Type B pancreatic cell (in vitro differentiated cells): ENCODE data around the gene CHD5. TPM values are rescaled to one million over a fixed set of nuclear protein-coding genes. Genes with fewer than 3 reads are reported as not detected.
A peak's percentile ranks its signal among the peaks of the same experiment; 100 is the strongest.

Experiments
- DNase-seq: peaks from one replicate; pipeline ENCODE4 v3.0.0; 2021; ENCODE audit warnings: mixed read lengths; ENCODE audit not compliant: unreplicated experiment; ENCODE audit errors: extremely low spot score
- H3K27ac Mint-ChIP-seq: 2 replicates; pipeline ENCODE4 v1.8.0; 2021; ENCODE audit warnings: mild to moderate bottlenecking, mixed read lengths
- H3K27me3 Mint-ChIP-seq: 2 replicates; pipeline ENCODE4 v1.8.0; 2021; ENCODE audit warnings: mixed read lengths
- H3K36me3 Mint-ChIP-seq: 2 replicates; pipeline ENCODE4 v1.8.0; 2021; ENCODE audit warnings: mixed read lengths
- H3K4me1 Mint-ChIP-seq: one replicate; pipeline ENCODE4 v1.8.0; 2021; ENCODE audit warnings: mixed read lengths; ENCODE audit not compliant: unreplicated experiment
- H3K4me3 Mint-ChIP-seq: 2 replicates; pipeline ENCODE4 v1.8.0; 2021; ENCODE audit warnings: mild to moderate bottlenecking, mixed read lengths
- H3K9me3 Mint-ChIP-seq: 2 replicates; pipeline ENCODE4 v1.8.0; 2021; ENCODE audit warnings: mixed read lengths
- total RNA-seq: library from RNA; stranded (reverse); gene quantifications from 2 replicates; pipeline ENCODE4 v1.2.1, GENCODE V29; 2021; ENCODE audit warnings: low replicate concordance
- TF ChIP-seq, protein P1 (sequence below): fragments of 200-600 bp; sonication (generic); conservative IDR thresholded peaks from 2 replicates; pipeline ENCODE4 v1.5.0; 2021; ENCODE audit warnings: antibody characterized with exemption, mild to moderate bottlenecking

Gene CHD5
- total RNA-seq, 1 donor from 2014 or later = 0.70 TPM

DNA sequence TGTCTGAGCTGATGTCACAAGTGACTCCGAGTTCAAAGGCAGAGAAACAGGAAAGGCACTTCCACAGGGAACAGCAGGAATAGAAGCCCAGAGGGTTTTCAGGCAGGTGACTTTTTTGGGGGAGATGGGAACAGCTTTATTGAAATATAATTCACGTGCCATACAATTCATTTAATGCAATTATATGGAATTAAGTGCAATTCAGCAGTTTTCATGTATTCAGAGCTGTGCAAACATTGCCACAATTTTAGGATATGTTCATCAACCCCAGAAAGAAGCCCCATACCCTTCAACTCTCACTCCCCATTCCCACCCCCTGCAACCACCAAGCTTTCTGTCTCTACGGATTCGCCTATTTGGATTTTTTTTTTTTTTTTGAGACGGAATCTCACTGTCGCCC, 117.5 kb downstream of the CHD5 start:
- Mint-ChIP-seq H3K27me3 (peaks cover 8% of the 10 kb centered on the region), H3K27ac (no peak overlapping the region), H3K9me3 (no peaks in the 10 kb centered on the region), H3K4me1 (no peaks in the 10 kb centered on the region), H3K36me3 (no peaks in the 10 kb centered on the region), H3K4me3 (no peak overlapping the region)
- DNase-seq = no peak
- TF ChIP-seq, protein P1, sequence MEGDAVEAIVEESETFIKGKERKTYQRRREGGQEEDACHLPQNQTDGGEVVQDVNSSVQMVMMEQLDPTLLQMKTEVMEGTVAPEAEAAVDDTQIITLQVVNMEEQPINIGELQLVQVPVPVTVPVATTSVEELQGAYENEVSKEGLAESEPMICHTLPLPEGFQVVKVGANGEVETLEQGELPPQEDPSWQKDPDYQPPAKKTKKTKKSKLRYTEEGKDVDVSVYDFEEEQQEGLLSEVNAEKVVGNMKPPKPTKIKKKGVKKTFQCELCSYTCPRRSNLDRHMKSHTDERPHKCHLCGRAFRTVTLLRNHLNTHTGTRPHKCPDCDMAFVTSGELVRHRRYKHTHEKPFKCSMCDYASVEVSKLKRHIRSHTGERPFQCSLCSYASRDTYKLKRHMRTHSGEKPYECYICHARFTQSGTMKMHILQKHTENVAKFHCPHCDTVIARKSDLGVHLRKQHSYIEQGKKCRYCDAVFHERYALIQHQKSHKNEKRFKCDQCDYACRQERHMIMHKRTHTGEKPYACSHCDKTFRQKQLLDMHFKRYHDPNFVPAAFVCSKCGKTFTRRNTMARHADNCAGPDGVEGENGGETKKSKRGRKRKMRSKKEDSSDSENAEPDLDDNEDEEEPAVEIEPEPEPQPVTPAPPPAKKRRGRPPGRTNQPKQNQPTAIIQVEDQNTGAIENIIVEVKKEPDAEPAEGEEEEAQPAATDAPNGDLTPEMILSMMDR = no peak

DNA sequence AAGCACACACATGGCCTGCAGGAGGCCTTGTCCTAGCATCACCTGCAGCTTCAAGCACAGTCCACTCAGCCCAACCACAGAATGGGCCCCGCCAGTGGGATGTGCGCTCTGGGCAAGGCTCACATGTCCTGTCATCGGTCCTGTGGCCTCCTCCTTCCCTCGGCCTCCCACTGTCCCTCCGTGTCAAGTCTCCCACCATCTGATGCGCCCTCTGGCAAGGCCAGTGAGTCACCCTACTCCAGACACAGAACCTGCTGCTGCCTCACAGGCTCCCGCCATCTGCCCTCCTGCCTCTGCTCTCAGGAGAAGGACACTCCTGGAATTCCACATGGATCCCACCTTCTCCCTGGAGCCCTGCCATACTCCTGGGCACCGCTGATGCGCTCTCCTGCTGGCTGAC, 120.3 kb downstream of the CHD5 start:
- Mint-ChIP-seq H3K36me3 (no peaks in the 10 kb centered on the region), H3K27me3 (peaks cover 22% of the 10 kb centered on the region), H3K9me3 (no peaks in the 10 kb centered on the region), H3K4me1 (no peaks in the 10 kb centered on the region), H3K27ac (no peak overlapping the region), H3K4me3 (no peak overlapping the region)
- TF ChIP-seq, protein P1 = no peak
- DNase-seq = no peak

DNA sequence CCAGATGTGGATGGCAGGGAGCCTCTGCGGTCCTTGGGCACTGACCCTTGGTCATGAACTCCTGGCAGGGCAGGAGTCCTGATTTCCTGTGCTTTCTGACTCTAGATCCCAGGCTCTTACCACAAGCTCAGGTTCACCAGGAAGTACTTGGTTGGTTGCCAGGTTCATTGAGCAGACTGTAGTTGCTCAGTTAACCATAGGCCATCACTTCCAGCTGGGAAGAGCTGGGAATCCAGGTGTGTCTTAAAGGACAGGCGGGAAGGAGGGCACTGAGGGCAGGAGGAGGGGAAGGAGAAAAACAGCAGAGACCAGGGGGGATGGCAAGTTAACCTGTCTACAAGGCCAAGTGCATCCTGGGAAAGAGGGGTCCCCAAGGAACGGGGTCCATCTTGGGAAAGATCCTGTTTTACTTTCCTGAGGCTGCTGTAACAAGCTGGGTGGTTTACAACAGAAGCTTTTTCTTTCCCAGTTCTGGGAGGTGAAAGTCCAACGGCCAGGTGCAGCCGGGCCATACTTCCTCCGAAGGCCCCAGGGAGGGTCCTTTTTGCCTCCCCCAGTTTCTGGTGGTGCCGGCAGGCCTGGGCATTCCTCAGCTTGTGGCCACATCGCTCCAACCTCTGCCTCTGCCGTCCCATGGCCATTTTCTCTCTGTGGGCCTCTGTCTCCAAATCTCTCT, 122.8 kb downstream of the CHD5 start:
- peak overlapping the region; percentile 13 for H3K27ac Mint-ChIP-seq

DNA sequence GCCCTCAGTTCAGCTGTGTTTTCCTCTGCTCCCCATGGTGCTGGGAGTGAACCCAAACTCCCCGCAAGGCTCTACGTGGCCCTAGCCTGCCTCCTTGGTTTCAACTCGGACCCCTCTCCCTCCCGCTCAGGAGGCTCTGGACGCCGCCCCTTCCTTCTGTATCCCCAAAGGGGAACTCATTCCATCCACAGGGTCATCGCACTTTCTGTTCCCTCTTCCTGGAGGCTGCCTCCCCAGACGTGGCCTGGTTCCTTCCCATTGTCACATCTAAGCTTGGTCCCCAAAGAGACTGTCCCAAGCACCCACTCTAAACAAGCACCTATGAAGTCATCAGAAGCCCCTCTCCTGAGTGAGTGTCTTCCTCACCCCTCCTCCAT, 123.6 kb downstream of the CHD5 start:
- Mint-ChIP-seq H3K4me3 (no peak overlapping the region), H3K4me1 (peaks cover 10% of the 10 kb centered on the region), H3K9me3 (no peaks in the 10 kb centered on the region), H3K27me3 (peaks cover 33% of the 10 kb centered on the region), H3K27ac (no peak overlapping the region), H3K36me3 (no peaks in the 10 kb centered on the region)
- TF ChIP-seq, protein P1 = no peak
- no peak for DNase-seq

More for the DNA sequence above, 122.8 kb downstream of the CHD5 start:
- Mint-ChIP-seq H3K9me3 (no peaks in the 10 kb centered on the region), H3K36me3 (no peaks in the 10 kb centered on the region), H3K4me3 (no peak overlapping the region), H3K4me1 (peaks cover 10% of the 10 kb centered on the region), H3K27me3 (peaks cover 33% of the 10 kb centered on the region)
- DNase-seq = no peak
- TF ChIP-seq, protein P1 = no peak

DNA sequence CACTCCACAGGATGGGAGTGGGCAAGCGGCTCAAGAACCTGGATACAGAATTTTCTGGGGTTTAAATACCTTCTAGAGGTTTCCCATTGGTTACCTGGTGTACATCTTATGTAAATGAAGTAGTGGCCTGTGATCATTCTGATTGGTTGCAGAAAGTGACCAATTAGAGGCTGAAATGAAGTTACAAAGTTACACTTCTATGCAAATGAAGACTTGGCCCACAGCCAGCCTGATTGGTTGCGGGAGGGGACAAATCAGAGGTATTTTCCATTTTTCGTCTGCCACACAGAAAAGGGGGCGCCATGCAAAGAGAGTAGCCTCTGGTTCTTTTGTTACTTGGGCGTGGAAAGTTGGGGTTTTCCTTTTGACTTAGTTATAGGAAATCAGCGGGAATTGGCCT, 125.5 kb downstream of the CHD5 start:
- TF ChIP-seq, protein P1 = no peak
- Mint-ChIP-seq H3K27ac (no peak overlapping the region), H3K36me3 (no peaks in the 10 kb centered on the region), H3K9me3 (no peaks in the 10 kb centered on the region), H3K4me3 (no peak overlapping the region), H3K27me3 (peaks cover 41% of the 10 kb centered on the region), H3K4me1 (peaks cover 10% of the 10 kb centered on the region)
- DNase-seq = no peak

DNA sequence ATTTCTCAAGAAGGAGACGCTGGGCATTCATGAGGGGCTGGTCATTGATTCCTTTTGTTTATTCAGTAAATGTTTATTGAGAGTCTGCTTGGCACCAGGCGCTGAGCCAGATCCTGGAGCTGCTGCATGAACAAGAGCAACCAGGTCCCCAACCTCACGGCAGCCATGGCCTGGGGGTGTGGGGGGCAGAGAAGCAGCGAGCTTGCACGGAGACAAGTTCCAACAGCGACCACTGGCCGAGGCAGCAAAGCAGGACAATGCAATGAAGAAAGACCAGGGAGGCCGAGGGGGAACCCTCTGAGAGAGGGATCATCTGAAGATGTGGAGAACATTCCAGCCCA, 126.9 kb downstream of the CHD5 start:
- Mint-ChIP-seq H3K36me3 (no peaks in the 10 kb centered on the region), H3K27me3 (peaks cover 41% of the 10 kb centered on the region), H3K9me3 (no peaks in the 10 kb centered on the region), H3K4me3 (no peak overlapping the region), H3K4me1 (peaks cover 10% of the 10 kb centered on the region), H3K27ac (no peak overlapping the region)
- DNase-seq = no peak
- TF ChIP-seq, protein P1 = no peak
